ENCODE measurements around the gene CACNA2D2. TPM values are rescaled to one million over a fixed set of nuclear protein-coding genes. Genes with fewer than 3 reads are reported as not detected.

CACNA2D2 gene
- total and polyA plus RNA-seq, 2 of the 4 experiments (the other 2 are of a cell fraction) = 0.15 TPM; not detected in 1

DNA sequence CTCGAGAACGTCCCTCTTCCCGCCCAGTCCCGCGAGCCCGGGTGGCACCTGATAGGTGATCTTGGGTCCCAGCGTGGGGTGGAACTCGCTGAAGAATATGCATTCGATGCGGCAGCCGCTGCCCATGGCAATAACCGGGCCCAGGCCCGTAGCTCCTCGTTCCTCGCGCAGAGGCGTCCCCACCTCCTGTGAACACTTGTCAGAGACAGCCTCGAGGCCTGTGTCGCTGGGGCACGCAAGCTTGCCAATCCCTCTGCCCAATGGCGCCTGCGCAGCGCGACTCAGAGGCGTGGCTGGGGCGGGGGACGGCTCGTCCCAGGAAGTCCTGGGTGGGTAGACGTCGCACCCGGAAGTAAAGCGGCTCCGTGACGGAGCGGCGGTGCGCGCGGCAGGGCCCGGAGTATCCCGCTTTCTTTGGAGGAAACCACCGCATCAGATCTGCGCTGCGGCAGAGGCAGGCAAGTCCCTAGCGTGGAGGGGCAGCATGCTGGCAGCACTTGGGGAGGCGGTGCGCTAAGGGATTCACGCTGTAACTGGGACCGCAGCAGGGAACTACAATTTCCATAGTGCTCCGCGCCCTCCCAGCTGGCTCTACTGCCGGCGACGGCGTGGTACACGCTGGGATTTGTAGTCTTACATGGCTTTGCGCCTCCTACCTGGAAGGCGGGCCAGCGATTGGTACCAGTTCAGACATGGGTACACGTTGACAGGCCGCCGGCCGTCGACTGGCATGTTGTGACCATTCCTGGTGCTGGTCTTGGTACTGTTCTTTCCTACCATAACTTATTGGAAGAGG lies 152.7 kb downstream of the CACNA2D2 start, which contains the start of the genes CYB561D2 and NPRL2:
CYB561D2 (plus strand) TSS at position 336 of the 796 bp plus-strand sequence. CDS start 572 bp downstream, outside the sequence.
NPRL2 (minus strand) TSS at position 249 of the 796 bp plus-strand sequence; CDS start at position 126, 123 bp downstream.
- peak within 1 kb of the TSS; percentile 72 for H2AK5ac ChIP-seq (ENCODE audit: low read depth, low read length)
- H2AK9ac ChIP-seq (replicated peaks; ENCODE audit: low read depth, low read length, poor library complexity) = peak within 1 kb of the TSS; percentile 90
- WGBS, 2 experiments (ENCODE audit: extremely low coverage in 2 of 2, insufficient read length in 1 of 2) = 2% methylated on average over 31 of the region's 64 CpGs; no CpG with 5 or more reads in 1 of the 2 experiments
- no TSS peak for BruUV-seq (replicated peaks)
- ATAC-seq (ENCODE audit: low read depth) = peak; percentile 92
- peak; percentile 90 for DNase-seq
- intact Hi-C loops (cut with micrococcal nuclease) = no loop called here
- H3K4me2 ChIP-seq (ENCODE audit: low read depth, low read length) = peak within 1 kb of the TSS; percentile 91
- no peaks in the 10 kb centered on the region for H3K9me3 ChIP-seq (ENCODE audit: control insufficient read depth, insufficient read depth, low read length)
- in situ Hi-C loops (cut with MboI; ENCODE audit: low sequenced_read_pairs) = no loop called here
- H3K9ac ChIP-seq (ENCODE audit: low read depth, low read length) = peak within 1 kb of the TSS; percentile 94
- peak within 1 kb of the TSS; percentile 91 for H3K27ac ChIP-seq (ENCODE audit: insufficient read depth, low read length)
- peak within 1 kb of the TSS; percentile 73 for H3K4me3 ChIP-seq (ENCODE audit: insufficient read depth, low read depth, low read length)
- peak within 1 kb of the TSS; percentile 87 for H2BK120ac ChIP-seq (ENCODE audit: low read depth, low read length)
- H3K79me1 ChIP-seq (ENCODE audit: low read depth in 1 of 2, low read length in 2 of 2) = peaks cover 23 to 48% of the 10 kb centered on the region in 2 experiments
- peak within 1 kb of the TSS; percentile 87 for H4K5ac ChIP-seq (ENCODE audit: low read depth, low read length)
- H3K4me1 ChIP-seq (ENCODE audit: control insufficient read depth, insufficient read depth, low read length) = peaks cover 11% of the 10 kb centered on the region
- CTCF ChIA-PET = interaction anchor here (1.2 kb wide), 1 partner anchor 191 kb away, joined by 5 read pairs; no protein-coding TSS in a partner anchor
- peak within 1 kb of the TSS; percentile 97 for H4K91ac ChIP-seq (ENCODE audit: insufficient read depth, low read depth, low read length)
- peak within 1 kb of the TSS; percentile 83 for H3K56ac ChIP-seq (ENCODE audit: extremely low read depth, insufficient read depth, low read length)
- dilution Hi-C loops (cut with HindIII; ENCODE audit: low sequenced_read_pairs, unreplicated experiment) = no loop called here
- H2BK15ac ChIP-seq (ENCODE audit: low read depth, low read length) = peak within 1 kb of the TSS; percentile 50; the same call in 1 of the 3 replicates
- H3K9me1 ChIP-seq (ENCODE audit: insufficient read depth, low read length) = peaks cover 4% of the 10 kb centered on the region; the same call in 1 of the 2 replicates
- peak within 1 kb of the TSS; percentile 72 to 100 for H4K8ac ChIP-seq (ENCODE audit: low read depth in 2 of 2, low read length in 2 of 2)
- H2BK5ac ChIP-seq (ENCODE audit: low read depth, low read length, poor library complexity, severe bottlenecking) = peak within 1 kb of the TSS; percentile 91
- peak within 1 kb of the TSS; percentile 93 for H2AFZ ChIP-seq (replicated peaks; ENCODE audit: low read length, poor library complexity)
- peak within 1 kb of the TSS; percentile 97 for H3K4ac ChIP-seq (ENCODE audit: low read depth, low read length)
- POLR2A ChIA-PET (ENCODE audit: unreplicated experiment) = interaction anchor here (0.8 kb wide), 1 partner anchor 10 kb away, joined by 4 read pairs; the partner anchor contains the start of gene RASSF1
- H3K36me3 ChIP-seq (ENCODE audit: control insufficient read depth, insufficient read depth, low read length) = peaks cover 32% of the 10 kb centered on the region
- peak within 1 kb of the TSS; percentile 85 for H3K23ac ChIP-seq (ENCODE audit: low read depth, low read length)
- H2BK20ac ChIP-seq (ENCODE audit: low read depth, low read length) = peak within 1 kb of the TSS; percentile 37; the same call in 1 of the 2 replicates
- H3K14ac ChIP-seq (replicated peaks; ENCODE audit: low read depth, low read length) = peak within 1 kb of the TSS; percentile 97
- peak within 1 kb of the TSS; percentile 86 for H3K18ac ChIP-seq (ENCODE audit: low read depth, low read length)
- H3K27me3 ChIP-seq (ENCODE audit: control insufficient read depth, insufficient read depth, low read length) = no peaks in the 10 kb centered on the region
- H4K20me1 ChIP-seq (ENCODE audit: insufficient read depth, low read length) = peaks cover 23% of the 10 kb centered on the region
- TF ChIP-seq RCOR1 (IDR thresholded peaks at IDR 0.05; ENCODE audit: insufficient replicate concordance, low read length) (no peak), MAFK (IDR thresholded peaks at IDR 0.05; ENCODE audit: low read depth, low read length) (no peak), NFE2L2 (IDR thresholded peaks at IDR 0.05; ENCODE audit: low read depth, low read length) (no peak), CTCF (conservative IDR thresholded peaks at IDR 0.05; ENCODE audit: low read depth, low read length) (no peak), MXI1 (IDR thresholded peaks at IDR 0.05; ENCODE audit: borderline replicate concordance, low read depth, low read length) (peak; percentile 26), CHD1 (IDR thresholded peaks at IDR 0.05; ENCODE audit: low read depth, low read length) (no peak), SMC3 (IDR thresholded peaks at IDR 0.05; ENCODE audit: low read depth, low read length) (no peak), FOS (IDR thresholded peaks at IDR 0.05; ENCODE audit: low read depth, low read length) (no peak), MAZ (IDR thresholded peaks at IDR 0.05; ENCODE audit: borderline replicate concordance, low read depth, low read length) (peak; percentile 53; the same call in 1 of the 2 replicates), POLR2A (IDR thresholded peaks at IDR 0.05; ENCODE audit: low read depth, low read length) (no peak; the same call in 1 of the 2 replicates), RAD21 (IDR thresholded peaks at IDR 0.05; ENCODE audit: low read length) (no peak)
- TF ChIP-seq, protein P1, sequence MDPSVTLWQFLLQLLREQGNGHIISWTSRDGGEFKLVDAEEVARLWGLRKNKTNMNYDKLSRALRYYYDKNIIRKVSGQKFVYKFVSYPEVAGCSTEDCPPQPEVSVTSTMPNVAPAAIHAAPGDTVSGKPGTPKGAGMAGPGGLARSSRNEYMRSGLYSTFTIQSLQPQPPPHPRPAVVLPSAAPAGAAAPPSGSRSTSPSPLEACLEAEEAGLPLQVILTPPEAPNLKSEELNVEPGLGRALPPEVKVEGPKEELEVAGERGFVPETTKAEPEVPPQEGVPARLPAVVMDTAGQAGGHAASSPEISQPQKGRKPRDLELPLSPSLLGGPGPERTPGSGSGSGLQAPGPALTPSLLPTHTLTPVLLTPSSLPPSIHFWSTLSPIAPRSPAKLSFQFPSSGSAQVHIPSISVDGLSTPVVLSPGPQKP (IDR thresholded peaks at IDR 0.05; ENCODE audit: borderline replicate concordance, low read depth, low read length) = no peak
- TF ChIP-seq, protein P2, sequence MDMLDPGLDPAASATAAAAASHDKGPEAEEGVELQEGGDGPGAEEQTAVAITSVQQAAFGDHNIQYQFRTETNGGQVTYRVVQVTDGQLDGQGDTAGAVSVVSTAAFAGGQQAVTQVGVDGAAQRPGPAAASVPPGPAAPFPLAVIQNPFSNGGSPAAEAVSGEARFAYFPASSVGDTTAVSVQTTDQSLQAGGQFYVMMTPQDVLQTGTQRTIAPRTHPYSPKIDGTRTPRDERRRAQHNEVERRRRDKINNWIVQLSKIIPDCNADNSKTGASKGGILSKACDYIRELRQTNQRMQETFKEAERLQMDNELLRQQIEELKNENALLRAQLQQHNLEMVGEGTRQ (IDR thresholded peaks at IDR 0.05; ENCODE audit: low read depth, low read length) = peak; percentile 14; the same call in 1 of the 2 replicates
